ENCODE results near the gene CLCN2. TPM values are rescaled to one million over a fixed set of nuclear protein-coding genes. Genes with fewer than 3 reads are reported as not detected.

The CLCN2 gene
- total and polyA plus RNA-seq, 12 donors, result 7.5 to 27.8 (median 14.9) TPM

GRCh38 chr3:184328516-184328915 lies 32.9 kb downstream of the CLCN2 start:
- H3K36me3 ChIP-seq (replicated peaks in 1 of 2), result peaks cover 0 to 100% of the 10 kb centered on the region in 2 donors
- no peaks in the 10 kb centered on the region for H3K27me3 ChIP-seq
- no peak for DNase-seq
- no peak for TF ChIP-seq POLR2A (IDR thresholded peaks at IDR 0.05)
- no peak for TF ChIP-seq CTCF (IDR thresholded peaks at IDR 0.05)
- peaks cover 1 to 6% of the 10 kb centered on the region in 2 donors for H3K4me1 ChIP-seq (replicated peaks in 1 of 2)
- H3K27ac ChIP-seq, result no peak overlapping the region
- 46 to 79% (median 57%) methylated on average over 3 of the region's 3 CpGs for WGBS, 4 donors
- no peak overlapping the region for H3K4me3 ChIP-seq
- intact Hi-C loops (cut with DNase I), result no loop called here
- no peaks in the 10 kb centered on the region for H3K9me3 ChIP-seq (replicated peaks in 1 of 3)

GRCh38 chr3:184327171-184327570 lies 34.2 kb downstream of the CLCN2 start:
- WGBS, 4 donors, result 91 to 93% (median 92%) methylated on average over 20 to 21 of the region's 21 CpGs
- Histone ChIP-seq H3K4me3 (no peak overlapping the region), H3K4me1 (replicated peaks in 1 of 2) (peaks cover 13 to 19% of the 10 kb centered on the region in 2 donors), H3K36me3 (replicated peaks in 1 of 2) (peaks cover 0 to 100% of the 10 kb centered on the region in 2 donors), H3K27me3 (no peaks in the 10 kb centered on the region), H3K9me3 (replicated peaks in 1 of 3) (no peaks in the 10 kb centered on the region), H3K27ac (peak overlapping the region in 1 of 5 donors; percentile 21)
- TF ChIP-seq POLR2A (IDR thresholded peaks at IDR 0.05) (no peak), CTCF (IDR thresholded peaks at IDR 0.05) (no peak)
- peak in 1 of 7 donors; percentile 19 for DNase-seq
- intact Hi-C loops (cut with DNase I), result no loop called here

GRCh38 chr3:184325715-184326369 lies 35.6 kb downstream of the CLCN2 start:
- peaks cover 26 to 31% of the 10 kb centered on the region in 2 donors for H3K4me1 ChIP-seq (replicated peaks in 1 of 2)
- 66 to 82% (median 74%) methylated on average over 5 to 6 of the region's 6 CpGs for WGBS, 4 donors
- H3K4me3 ChIP-seq, result no peak overlapping the region
- H3K9me3 ChIP-seq (replicated peaks in 1 of 3), result no peaks in the 10 kb centered on the region
- no peaks in the 10 kb centered on the region for H3K27me3 ChIP-seq
- H3K27ac ChIP-seq, result peak overlapping the region in 2 of 5 donors; percentile 54 to 96
- intact Hi-C loops (cut with DNase I), result no loop called here
- no peak for DNase-seq
- H3K36me3 ChIP-seq (replicated peaks in 1 of 2), result peaks cover 0 to 100% of the 10 kb centered on the region in 2 donors
- TF ChIP-seq CTCF (IDR thresholded peaks at IDR 0.05) (no peak), POLR2A (IDR thresholded peaks at IDR 0.05) (no peak)

- TF ChIP-seq POLR2A (IDR thresholded peaks at IDR 0.05) (no peak), CTCF (IDR thresholded peaks at IDR 0.05) (no peak)
- no peaks in the 10 kb centered on the region for H3K27me3 ChIP-seq
- DNase-seq, result no peak
- intact Hi-C loops (cut with DNase I), result no loop called here
- no peaks in the 10 kb centered on the region for H3K9me3 ChIP-seq (replicated peaks in 1 of 3)
- 77 to 84% (median 82%) methylated on average over 13 of the region's 13 CpGs for WGBS, 4 donors
- H3K4me1 ChIP-seq (replicated peaks in 1 of 2), result peaks cover 32 to 36% of the 10 kb centered on the region in 2 donors
- peaks cover 0 to 100% of the 10 kb centered on the region in 2 donors for H3K36me3 ChIP-seq (replicated peaks in 1 of 2)
- H3K4me3 ChIP-seq, result no peak overlapping the region
- peak overlapping the region in 2 of 5 donors; percentile 54 to 96 for H3K27ac ChIP-seq
These were observed 36.1 kb downstream of the CLCN2 start for GRCh38 chr3:184325269-184325668.

Data from adrenal gland (tissue), 12 donors.